GM12801 (cell line): ENCODE results near the gene CALM3.

Experiments used
- CTCF ChIP-seq: IDR thresholded peaks from one replicate; pipeline ENCODE4 v1.5.1; 2011; ENCODE audit warnings: control low read depth; ENCODE audit not compliant: insufficient read length; ENCODE audit errors: extremely low read depth

CALM3 gene

GRCh38 chr19:46637224-46637623, 36.1 kb downstream of the CALM3 start:
- no peak for TF ChIP-seq CTCF

GRCh38 chr19:46639358-46640182, 38.4 kb downstream of the CALM3 start:
- TF ChIP-seq CTCF = no peak

GRCh38 chr19:46640656-46641055, 39.5 kb downstream of the CALM3 start:
- TF ChIP-seq CTCF = no peak

GRCh38 chr19:46644720-46645119, 43.6 kb downstream of the CALM3 start:
- TF ChIP-seq CTCF = no peak

- TF ChIP-seq CTCF = no peak
These were observed 45.3 kb downstream of the CALM3 start for GRCh38 chr19:46646402-46646801.

GRCh38 chr19:46648060-46648960, 47.2 kb downstream of the CALM3 start:
- TF ChIP-seq CTCF = no peak

- no peak for TF ChIP-seq CTCF
These were observed 48.1 kb downstream of the CALM3 start for GRCh38 chr19:46648961-46649960.
